NCI-H146 treated with DMSO at 0.1 percent for 48 hours (cell line): Measurements from ENCODE around the gene NR1D2.

Experiments used
- DNase-seq: peaks from one replicate; lab custom pipeline; 2025; ENCODE audit not compliant: unreplicated experiment; lab: John Stamatoyannopoulos, UW

The NR1D2 gene

GRCh38 chr3:23928524-23928923 is 16.6 kb upstream of the NR1D2 start:
- no peak for DNase-seq

- DNase-seq, result no peak
These were observed 13.5 kb upstream of the NR1D2 start for GRCh38 chr3:23931597-23931996.

GRCh38 chr3:23932571-23932970 is 12.5 kb upstream of the NR1D2 start:
- no peak for DNase-seq

GRCh38 chr3:23934253-23934652 is 10.8 kb upstream of the NR1D2 start:
- DNase-seq, result no peak

GRCh38 chr3:23937296-23937695 is 7.8 kb upstream of the NR1D2 start:
- DNase-seq, result no peak

GRCh38 chr3:23938688-23939087 is 6.4 kb upstream of the NR1D2 start:
- no peak for DNase-seq

- no peak for DNase-seq
These were observed 4.3 kb upstream of the NR1D2 start for GRCh38 chr3:23940775-23941174.

- no peak for DNase-seq
These were observed 3.6 kb upstream of the NR1D2 start for GRCh38 chr3:23941440-23941839.

- no peak for DNase-seq
These were observed 2.5 kb upstream of the NR1D2 start for GRCh38 chr3:23942546-23942945.

- no peak for DNase-seq
These were observed 891 bp upstream of the NR1D2 start for GRCh38 chr3:23944007-23944783.

GRCh38 chr3:23945663-23945912 is 502 bp downstream of the NR1D2 start:
- DNase-seq, result no peak

- DNase-seq, result peak; percentile 77
These were observed 1.0 kb downstream of the NR1D2 start for GRCh38 chr3:23945913-23946687.

GRCh38 chr3:23948761-23949160 is 3.7 kb downstream of the NR1D2 start:
- no peak for DNase-seq

GRCh38 chr3:23949784-23950183 is 4.7 kb downstream of the NR1D2 start:
- no peak for DNase-seq

GRCh38 chr3:23950293-23950692 is 5.2 kb downstream of the NR1D2 start:
- no peak for DNase-seq

GRCh38 chr3:23952646-23953045 is 7.6 kb downstream of the NR1D2 start:
- DNase-seq, result no peak

- DNase-seq, result no peak
These were observed 8.4 kb downstream of the NR1D2 start for GRCh38 chr3:23953523-23953922.

GRCh38 chr3:23954144-23954543 is 9.1 kb downstream of the NR1D2 start:
- DNase-seq, result no peak

- no peak for DNase-seq
These were observed 11.6 kb downstream of the NR1D2 start for GRCh38 chr3:23956701-23957100.

GRCh38 chr3:23959135-23959900 is 14.2 kb downstream of the NR1D2 start:
- DNase-seq, result no peak

- peak; percentile 45 for DNase-seq
These were observed 15.6 kb downstream of the NR1D2 start for GRCh38 chr3:23960649-23961048.

GRCh38 chr3:23961066-23961465 is 16.0 kb downstream of the NR1D2 start:
- no peak for DNase-seq
